ENCODE results near the gene BEST2.
A peak's percentile ranks its signal among the peaks of the same experiment; 100 is the strongest.

Gene BEST2

DNA sequence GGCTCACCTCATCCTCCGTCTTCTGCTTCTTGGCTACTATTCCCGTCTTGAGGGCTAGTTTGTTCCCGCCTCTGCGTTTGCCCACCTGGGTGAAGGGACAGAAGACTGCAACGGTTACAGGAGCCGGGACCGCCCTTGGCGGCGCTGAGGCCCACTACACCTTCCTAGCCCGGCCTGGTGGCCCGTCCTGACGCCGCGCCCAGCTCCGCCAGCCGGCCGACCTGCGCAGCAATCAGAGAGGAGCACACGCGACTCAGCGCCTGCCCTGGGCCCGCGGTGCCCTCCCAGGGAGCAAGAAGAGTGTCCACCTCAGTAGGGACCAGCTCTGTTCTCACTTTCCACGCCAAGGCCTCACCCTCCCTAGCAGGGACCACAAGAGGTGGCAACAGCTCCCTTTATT lies 20.3 kb upstream of the BEST2 start:
- DNase-seq (ENCODE audit: low read depth) = no peak

DNA sequence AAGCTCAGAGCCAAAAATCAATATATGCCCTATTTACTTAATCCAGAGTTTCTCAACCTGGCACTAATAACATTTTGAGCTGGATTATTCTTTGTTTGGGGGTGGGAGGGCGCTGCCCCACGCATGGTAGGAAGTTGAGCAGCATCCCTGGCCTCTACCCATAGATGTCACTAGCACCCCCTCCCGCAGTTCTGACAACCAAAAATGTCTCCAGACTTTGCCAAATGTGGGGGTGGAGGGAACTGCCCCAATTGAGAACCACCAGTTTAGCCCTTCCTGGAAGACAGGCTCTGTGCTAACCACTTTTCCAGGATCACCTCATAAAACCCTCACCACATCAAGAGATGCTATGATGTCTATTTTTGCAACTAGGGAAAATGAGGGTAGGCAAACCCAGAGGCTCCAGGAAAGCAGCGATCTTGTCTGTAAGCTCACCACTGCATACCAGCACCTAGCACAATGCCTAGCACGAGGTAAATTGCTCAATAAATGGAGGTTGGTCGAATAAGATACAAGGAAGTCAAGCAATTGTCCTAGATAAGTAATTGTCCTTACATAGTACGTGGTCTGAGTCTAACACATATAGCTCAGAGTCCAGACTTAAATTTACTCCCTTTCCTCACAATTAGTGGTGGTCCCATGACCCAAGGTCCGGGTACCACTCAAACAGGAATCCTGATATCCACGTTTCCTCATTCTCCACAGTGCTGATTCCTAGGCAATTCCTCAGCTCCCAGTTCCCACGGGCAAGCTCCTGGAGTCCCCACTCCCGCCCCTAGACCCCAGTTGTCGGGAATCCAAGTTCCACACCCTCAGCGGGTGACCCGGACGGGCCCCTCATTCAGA lies 18.0 kb upstream of the BEST2 start:
- peak; percentile 56 for DNase-seq (ENCODE audit: low read depth)

DNA sequence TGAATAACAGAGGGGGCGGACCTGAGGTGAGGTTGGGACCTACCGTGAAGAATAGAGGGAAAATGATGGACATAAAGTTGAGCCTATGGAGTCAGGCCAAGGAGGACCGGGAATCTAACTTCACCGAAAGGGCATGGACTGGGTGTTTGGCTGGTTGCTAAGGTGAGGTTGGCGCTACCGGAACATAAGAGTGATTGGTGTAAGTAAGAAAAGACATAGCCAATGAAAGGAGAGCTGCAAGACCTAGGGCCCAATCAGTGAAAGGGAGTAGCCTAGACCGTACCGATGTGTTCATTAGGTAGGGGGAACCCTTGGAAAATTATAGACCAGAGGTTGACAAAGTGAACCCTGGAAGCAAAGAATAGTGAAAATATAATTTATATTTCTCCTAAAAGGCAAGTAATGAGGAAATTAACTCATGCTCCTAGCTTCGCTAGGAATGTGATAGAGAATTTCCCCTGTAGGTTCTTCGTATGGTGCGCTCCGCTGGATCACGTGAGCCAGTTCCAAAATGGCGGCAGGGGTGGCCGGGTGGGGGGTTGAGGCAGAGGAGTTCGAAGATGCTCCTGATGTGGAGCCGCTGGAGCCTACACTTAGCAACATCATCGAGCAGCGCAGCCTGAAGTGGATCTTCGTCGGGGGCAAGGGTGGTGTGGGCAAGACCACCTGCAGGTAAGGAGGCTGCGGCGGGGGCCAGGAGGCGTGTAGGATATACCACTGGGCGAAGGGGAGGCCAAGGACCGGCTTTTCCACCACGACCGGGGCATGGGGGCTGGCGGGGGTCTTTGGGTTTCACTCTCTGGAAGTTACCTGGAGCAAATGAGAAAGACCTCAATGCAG lies 14.4 kb upstream of the BEST2 start, which contains the start of gene GET3:
Gene GET3 (plus strand): TSS at position 503 of the 840 bp plus-strand sequence. CDS start 9 bp downstream, at position 512.
- peak; percentile 100 for DNase-seq (ENCODE audit: low read depth)

DNA sequence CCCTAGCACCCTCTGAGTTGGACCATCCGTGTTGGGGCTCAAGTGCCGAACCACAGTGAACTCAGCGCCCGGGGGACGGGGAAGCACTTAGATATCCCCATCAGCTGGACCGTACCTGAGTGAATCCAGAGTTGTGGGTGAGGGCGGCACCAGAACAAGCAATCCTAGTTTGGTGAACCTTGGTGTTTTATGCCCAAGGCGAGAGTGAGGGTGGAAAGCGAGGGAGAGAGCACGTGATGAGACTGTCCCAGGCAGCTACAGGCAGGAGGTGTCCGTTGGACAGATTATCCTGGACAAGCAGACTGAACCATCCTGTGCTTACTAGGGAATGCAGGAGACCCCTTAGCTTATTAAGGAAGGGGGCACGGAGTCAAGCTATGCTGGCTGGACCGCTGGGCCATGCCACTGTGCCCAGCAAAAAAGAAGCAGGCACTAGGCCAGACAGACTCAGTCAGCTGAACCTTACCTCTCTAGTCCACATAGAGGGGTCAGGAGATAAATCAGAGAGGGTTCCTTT lies 13.7 kb upstream of the BEST2 start:
- DNase-seq (ENCODE audit: low read depth) = no peak

DNA sequence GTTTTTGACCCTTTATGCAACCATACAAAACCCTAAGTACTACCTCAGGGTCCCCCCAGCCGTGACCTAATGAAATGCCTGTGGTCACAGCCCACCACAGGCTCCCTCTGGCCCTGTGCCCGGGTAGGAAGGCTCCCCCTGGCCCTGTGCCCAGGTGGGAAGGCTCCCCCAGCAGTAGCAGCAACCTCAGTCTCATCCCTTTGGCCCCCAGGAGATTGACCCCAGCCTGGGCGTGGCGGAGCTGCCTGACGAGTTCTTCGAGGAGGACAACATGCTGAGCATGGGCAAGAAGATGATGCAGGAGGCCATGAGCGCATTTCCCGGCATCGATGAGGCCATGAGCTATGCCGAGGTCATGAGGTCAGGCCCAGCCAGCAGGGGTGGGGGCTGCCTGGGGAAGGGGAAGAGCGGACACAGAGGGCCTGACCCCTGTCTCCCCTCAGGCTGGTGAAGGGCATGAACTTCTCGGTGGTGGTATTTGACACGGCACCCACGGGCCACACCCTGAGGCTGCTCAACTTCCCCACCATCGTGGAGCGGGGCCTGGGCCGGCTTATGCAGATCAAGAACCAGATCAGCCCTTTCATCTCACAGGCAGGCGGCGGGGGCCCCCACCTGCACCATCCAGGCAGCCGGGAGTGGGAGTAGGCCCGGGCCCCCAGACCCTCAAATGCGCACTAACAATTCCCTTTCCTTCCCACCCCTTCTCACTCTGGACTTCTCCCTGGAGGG lies 6.3 kb upstream of the BEST2 start:
- DNase-seq (ENCODE audit: low read depth) = no peak

DNA sequence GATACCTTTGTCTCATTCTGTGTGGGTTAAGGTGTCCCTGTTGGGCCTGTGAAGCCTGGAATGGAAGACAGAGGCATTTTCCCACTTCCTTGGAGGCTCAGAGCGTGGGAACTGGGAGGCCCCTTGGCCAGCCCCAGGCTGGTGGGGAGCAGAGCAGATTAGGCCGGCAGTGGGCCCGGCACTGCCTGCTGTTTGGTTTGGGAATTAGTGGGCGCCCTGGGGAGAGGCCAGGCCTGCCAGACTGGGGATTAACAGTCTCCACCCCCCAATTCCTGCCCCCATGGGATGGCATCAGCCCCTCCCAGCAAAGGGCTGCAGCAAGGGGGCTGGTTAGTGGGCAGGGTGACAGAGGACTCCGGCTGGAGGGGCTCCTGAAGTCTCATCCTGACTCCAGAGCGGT lies 3.1 kb upstream of the BEST2 start:
- DNase-seq (ENCODE audit: low read depth) = no peak

DNA sequence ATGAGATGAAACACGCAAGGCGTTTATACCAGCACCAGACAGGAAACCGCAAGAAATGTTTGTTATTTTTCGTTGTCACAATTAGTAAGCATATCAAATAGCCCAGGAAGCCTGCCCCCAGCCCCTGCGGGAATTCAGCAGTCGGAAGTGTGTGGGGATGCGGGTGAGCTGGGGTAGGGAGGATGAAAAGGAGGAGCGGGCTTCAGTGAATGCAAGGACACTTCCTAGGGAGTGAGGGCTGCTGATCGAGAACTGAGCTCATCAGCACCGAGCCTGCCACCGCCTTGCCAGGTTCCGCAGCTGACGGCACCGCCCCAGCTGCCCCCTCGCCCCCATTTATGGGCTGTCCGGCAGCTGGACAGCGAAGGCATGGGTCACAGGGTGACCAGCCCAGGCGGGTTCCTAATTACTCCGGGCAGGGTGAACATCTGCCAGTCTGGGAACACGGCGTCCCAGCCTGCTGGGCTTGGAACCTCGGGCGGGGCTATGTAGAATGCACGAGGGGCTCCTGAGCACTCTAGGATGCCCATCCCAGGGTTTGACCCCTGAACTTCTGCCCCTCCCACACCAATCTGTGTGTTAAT lies 1.6 kb upstream of the BEST2 start:
- DNase-seq (ENCODE audit: low read depth) = peak; percentile 68

DNA sequence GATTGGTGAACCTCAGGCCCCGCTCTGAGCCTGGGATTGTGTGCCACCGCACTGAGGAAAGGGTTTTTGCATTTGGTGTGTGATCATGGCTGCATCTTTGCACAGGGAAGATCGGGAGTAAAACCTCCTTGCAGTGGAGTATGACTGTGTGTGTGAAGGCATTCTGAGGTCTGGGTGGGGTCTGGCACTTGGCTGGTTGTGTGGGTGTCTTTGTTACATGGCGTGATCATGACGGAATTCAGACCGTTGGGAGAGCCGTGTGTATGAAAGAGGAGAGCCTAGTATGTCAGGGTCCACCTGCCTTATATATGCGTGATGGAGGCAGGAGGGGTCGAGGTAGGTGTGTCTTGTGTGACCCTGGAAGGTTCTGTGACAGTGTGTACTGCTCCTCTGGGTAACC lies 740 bp upstream of the BEST2 start:
- no peak for DNase-seq (ENCODE audit: low read depth)

DNA sequence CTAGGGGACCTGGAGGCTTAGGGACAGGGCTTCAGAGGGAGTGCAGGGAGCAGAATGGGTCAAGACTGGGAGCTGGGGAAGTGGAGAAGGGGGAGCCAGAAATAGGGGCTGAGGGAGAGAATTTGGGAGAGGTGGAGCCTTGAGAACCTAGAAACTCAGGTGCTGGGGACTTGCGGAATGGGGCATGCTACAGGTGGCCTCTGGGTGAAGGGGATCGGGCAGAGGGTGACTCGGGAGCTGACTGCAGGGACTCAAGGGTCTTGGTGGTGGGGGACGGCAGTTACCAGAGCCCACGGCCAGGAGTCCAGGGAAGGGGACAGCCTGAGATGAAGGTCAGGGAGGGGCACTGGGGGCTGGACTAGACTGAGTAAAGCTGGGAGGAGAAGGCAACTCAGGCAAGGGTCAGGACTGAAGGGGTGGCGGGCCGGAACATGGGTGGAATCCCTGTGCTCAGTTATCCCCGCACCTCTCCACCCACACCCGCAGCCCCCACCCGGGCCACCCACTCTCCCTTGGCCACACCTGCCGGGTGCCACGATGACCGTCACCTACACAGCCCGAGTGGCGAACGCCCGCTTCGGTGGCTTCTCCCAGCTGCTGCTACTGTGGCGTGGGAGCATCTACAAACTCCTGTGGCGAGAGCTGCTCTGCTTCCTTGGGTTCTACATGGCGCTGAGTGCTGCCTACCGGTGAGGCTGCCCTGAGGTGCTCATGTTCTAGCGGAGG lies 628 bp downstream of the BEST2 start:
- no peak for DNase-seq (ENCODE audit: low read depth)

DNA sequence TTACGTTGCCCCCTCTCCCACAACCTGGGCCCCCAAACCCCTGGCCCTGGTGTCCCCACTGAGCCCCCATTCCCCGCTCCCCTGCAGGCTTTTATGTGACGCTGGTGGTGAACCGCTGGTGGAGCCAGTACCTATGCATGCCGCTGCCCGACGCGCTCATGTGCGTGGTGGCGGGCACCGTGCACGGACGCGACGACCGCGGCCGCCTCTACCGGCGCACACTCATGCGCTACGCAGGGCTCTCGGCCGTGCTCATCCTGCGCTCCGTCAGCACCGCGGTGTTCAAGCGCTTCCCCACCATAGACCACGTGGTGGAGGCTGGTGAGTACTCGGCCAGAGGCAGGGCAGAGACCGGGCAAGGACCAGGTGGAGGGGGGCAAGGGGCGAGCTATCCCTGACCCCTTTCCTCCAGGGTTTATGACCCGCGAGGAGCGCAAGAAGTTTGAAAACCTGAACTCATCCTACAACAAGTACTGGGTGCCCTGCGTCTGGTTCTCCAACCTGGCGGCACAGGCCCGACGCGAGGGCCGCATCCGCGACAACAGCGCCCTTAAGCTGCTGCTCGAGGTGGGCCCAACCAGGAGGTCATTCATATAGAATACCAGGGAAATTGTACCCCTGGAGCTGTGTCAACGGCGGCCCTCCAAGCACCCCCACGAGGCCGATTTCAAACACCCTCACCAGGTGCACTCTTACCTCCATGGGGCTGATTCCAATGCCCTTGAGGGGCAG lies 3.0 kb downstream of the BEST2 start:
- no peak for DNase-seq (ENCODE audit: low read depth)

DNA sequence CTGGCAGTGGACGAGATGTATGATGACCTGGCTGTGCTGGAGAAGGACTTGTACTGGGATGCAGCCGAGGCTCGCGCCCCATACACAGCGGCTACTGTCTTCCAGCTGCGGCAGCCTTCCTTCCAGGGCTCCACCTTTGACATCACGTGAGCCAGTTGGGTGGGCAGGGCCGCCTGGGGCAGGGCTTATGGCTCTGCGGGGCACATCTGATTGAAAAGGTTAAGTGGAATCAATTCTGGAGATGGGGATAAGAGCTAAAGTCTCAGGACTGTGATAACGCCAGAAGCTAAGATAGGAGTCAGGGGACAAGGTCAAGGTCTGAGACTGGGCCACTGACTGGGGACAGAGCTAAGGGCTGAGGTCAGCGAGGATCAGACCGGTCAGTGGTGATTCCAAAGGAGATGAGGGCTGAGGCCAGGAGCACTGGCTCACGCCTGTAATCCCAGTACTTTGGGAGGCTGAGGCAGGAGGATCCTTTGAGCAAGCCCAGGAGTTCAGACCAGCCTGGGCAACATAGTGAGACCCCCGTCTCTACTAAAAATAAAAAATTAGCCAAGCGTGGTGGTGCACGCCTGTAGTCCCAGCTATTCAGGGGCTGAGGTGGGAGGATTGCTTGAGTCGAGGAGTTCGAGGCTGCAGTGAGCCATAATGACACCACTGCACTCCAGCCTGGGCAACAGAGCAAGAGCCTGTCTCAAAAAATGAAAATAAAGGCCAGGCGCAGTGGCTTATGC lies 4.7 kb downstream of the BEST2 start:
- DNase-seq (ENCODE audit: low read depth) = no peak

DNA sequence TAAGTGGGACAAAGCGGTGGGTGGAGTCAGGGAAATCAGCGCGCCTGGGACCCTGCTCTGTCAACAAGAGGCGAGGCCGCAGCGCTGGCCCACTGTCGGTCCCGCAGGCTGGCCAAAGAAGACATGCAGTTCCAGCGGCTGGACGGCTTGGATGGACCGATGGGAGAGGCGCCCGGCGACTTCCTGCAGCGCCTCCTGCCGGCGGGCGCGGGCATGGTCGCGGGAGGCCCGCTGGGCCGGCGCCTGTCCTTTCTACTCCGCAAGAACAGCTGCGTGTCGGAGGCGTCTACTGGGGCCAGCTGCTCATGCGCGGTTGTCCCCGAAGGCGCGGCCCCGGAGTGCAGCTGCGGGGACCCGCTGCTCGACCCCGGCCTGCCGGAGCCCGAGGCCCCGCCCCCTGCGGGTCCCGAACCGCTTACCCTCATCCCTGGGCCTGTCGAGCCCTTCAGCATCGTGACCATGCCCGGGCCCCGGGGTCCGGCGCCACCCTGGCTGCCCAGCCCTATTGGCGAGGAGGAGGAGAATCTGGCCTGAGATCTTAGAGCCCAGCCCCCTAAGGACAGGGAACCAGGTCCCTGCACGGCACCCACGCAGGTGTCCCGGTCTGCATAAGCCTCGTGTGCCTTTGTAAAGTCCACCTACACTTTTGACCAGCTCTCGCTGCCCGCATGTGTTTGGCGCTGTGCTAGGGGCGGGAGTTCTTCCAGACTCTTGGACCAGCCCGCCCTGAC lies 6.1 kb downstream of the BEST2 start:
- peak; percentile 69 for DNase-seq (ENCODE audit: low read depth)

DNA sequence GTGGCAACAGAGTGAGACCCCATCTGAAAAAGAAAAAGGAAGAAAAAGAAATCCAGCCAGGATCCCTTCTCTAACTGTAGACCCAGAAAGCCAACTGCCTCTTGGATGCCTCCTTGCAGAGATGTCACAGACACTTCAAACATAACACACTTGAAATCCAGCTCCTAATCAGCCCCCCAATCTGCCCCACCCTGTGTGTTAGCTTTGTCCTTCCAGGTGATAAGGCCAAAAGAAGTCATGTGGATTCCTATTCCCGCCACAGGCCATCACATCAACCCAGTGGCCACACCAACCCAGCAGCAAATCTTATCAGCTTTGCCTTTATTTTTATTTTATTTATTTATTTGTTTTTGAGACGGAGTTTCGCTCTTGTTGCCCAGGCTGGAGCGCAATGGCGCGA lies 8.1 kb downstream of the BEST2 start:
- DNase-seq (ENCODE audit: low read depth) = no peak

DNA sequence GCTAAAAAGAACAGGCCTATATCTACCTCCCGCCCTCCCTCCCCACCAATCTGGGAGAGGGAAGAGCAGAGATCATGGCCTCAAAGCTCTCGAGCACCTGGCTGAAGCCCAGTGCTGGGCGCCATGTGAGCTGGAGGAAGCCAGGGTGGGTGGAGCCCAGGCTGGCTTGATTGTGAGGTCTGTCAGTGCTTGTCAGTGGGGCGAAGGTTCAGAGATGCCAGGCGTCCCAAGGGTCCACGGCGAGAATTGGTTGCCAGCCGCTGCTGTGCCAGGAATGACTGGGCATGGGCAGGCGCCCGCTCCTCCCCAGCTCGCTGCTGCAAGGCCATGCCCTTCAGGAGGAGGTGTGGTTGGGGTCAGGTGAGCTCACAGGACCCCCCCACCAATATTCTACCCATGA lies 11.5 kb downstream of the BEST2 start:
- DNase-seq (ENCODE audit: low read depth) = no peak

DNA sequence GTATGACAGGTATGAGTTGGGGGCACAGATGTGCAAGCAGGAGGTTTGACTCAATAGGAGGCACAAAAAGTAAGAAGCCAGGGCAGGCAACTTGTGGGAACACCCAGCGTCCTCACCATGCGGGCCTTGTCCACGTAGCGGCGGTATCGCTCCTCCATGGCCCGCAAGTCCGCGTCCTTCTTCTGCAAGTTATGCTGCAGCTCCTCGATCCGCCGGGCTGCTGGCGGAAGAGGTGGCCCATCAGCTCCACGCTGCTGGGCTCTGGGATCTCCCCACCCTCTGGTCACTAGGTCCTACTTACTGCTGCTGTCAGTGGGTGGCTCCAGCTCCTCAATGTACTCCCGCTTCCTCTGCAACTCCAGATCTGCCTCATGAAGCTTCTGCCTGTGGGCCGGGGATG lies 13.1 kb downstream of the BEST2 start:
- DNase-seq (ENCODE audit: low read depth) = no peak

DNA sequence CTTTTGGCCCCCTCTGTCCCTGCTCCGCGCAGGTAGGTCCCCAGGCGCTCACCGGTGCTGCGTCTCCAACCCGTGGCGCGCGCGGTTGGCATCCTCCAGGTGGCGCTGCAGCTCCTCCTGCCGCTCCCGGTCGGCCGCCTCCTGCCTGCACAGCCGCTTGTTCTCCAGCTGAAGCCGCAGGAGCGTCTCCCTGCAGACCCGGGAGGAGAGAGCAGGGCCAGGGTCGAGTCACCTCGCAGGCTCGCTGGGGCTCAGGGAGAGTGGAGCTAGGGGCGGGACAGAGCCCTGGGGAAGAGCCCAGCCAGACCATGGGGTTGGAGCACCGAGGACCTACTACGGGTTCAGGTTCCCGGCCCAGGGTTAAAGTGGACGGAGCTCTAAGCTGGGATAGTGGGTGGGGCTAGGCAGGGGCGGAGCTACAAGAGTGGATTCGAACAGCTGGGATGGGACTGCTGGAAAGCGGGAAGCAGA lies 14.5 kb downstream of the BEST2 start:
- DNase-seq (ENCODE audit: low read depth) = peak; percentile 73

DNA sequence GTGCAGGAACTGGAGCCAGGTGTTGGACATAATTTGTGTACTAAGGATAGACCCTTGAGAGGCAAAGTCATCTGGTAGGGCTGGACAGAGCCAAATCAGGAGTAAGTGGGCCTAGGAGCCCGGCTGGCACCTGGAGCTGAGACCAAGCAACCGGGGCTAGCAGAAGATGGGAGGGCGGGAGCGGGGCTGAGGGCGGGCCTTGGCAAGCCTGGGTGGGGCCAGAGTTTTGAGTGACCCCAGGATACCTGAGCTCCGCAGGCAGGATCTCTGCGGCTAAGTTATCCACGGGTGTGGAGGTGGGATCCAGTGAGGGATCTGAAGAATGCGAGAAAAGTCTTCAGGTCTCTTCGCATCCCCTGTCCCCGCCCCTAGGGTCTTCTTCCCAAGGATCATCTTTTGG lies 15.6 kb downstream of the BEST2 start:
- no peak for DNase-seq (ENCODE audit: low read depth)

DNA sequence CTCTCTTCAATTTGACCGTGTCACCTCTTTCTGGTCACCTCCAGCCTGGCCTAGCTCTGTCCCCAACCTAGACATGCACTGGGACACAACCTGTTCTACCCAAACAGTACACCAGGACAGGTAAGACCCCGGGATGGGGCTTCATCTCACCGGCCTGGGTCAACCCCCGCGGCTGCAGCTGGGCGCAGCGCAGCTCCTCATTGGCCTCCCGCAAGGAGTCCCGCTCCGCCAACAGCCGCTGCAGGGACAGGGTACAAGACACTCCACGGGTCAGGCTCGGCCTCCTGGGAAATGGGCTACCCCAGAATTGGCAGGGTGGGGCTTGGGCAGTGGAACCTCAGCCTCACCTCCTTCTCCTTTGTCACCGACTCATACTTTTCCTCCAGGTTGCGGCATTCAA lies 16.1 kb downstream of the BEST2 start:
- DNase-seq (ENCODE audit: low read depth) = no peak

DNA sequence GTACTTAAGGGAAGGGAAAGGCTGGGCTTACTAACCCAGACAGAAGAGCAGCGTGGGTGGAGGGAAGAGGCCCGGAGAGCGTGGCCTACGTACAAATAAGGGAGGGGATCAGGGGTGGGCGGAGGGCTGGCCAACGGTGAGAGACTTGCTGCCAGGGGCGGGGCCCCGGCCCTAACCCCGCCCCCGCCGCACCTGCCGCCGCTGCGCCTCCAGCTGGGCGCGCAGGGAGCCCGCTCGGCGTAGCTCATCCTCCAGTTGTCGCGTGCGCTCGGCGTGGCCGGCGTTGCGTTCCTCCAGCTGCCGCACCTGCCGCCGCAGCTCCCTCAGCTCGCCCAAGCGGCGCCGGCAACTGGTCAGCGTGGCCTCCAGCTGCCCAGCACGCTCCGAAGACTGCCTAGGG lies 18.1 kb downstream of the BEST2 start:
- no peak for DNase-seq (ENCODE audit: low read depth)
